Pancreas (tissue), 10 donors: Measurements from ENCODE around the gene DHH. TPM values are rescaled to one million over a fixed set of nuclear protein-coding genes. Genes with fewer than 3 reads are reported as not detected.
A peak's percentile ranks its signal among the peaks of the same experiment; 100 is the strongest.

ENCODE experiments used
- ATAC-seq, 4 donors: fragments of 200-7000 bp; cut with Tn5 transposase; one replicate each; pipeline versions ENCODE4 v1.8.0 to v1.9.1; 2020; ENCODE audit warnings: mild to moderate bottlenecking in 4 of 4, moderate library complexity in 4 of 4
- DNase-seq, 6 donors: peaks; one replicate each; pipeline ENCODE4 v3.0.0-alpha.2; 2020
- FAIRE-seq: peaks from 2 replicates; lab custom pipeline; 2012; peaks lifted over from hg19 to GRCh38; lab: Jason Lieb, UNC
- H3K27ac ChIP-seq, 4 donors: fragments of 200-600 bp; sonication (generic); 1 replicate in 3 of 4; 2 replicates in 1 of 4; pipeline versions ENCODE4 v1.5.0 to v1.8.0; 2020
- H3K27me3 ChIP-seq, 4 donors: fragments of 200-600 bp; one replicate each; pipeline ENCODE4 v1.8.0; 2021
- H3K36me3 ChIP-seq, 3 donors: fragments of 200-600 bp; sonication (generic) in 1 of 3; one replicate each; pipeline versions ENCODE4 v1.5.0 to v1.8.0; 2020 to 2021
- H3K4me1 ChIP-seq, 3 donors: fragments of 200-600 bp; one replicate each; pipeline ENCODE4 v1.8.0; 2021
- H3K4me3 ChIP-seq, 4 donors: fragments of 200-600 bp; sonication (generic) in 2 of 4; one replicate each; pipeline versions ENCODE4 v1.5.0 to v1.8.0; 2020 to 2021
- H3K9me3 ChIP-seq, 4 donors: fragments of 200-600 bp; one replicate each; pipeline ENCODE4 v1.8.0; 2021
- CTCF ChIP-seq, 4 donors: fragments of 200-600 bp; sonication (generic) in 3 of 4; IDR thresholded peaks; one replicate each; pipeline versions ENCODE4 v1.5.0 to v1.8.0; 2021; ENCODE audit warnings: antibody characterized with exemption in 4 of 4
- WGBS, 2 donors: extraction: QIAGEN DNeasy Blood & Tissue Kit; methylation state at CpG; one replicate each; pipeline ENCODE4 v1.1.7; 2013; 5-methylcytosine and 5-hydroxymethylcytosine counted together
- intact Hi-C, 3 donors: fragments of 100-400 bp; cut with DNase I; formaldehyde crosslinking; loops; one replicate each; pipeline versions ENCODE4 v1.11.1 to v1.14.2; 2022
- polyA plus RNA-seq, 2 donors: library from polyadenylated mRNA; stranded (reverse); fragments of 200-250 nt; gene quantifications; one replicate each; pipeline ENCODE4 v1.2.3, GENCODE V29; 2013
- total RNA-seq, 6 donors: library from RNA; stranded (reverse); fragmentation: NEBNext Ultra II Directional in 4 of 6; extraction: Animal tissue kit (Norgen Biotek cat#: 25700) in 4 of 6; gene quantifications; one replicate each; pipeline versions ENCODE4 v1.2.1 to v1.2.4, GENCODE V29; 2021 to 2023
- donor health status: healthy with polysubstance abuse.
- donor health status: DM: no; HTN: no; CAD: no; lungs with moderate emphysema.
- donor health status: DM: no; HTN: no; CAD: no.
- donor health status: control.
- donor health status: control.
- donor health status: Bipolar disorder and iron deficiency.
- donor health status: DM: yes; HTN: yes; CAD: no.
- donor health status: DM: no; HTN: no; CAD: no.
- donor health status: DM: no; HTN: no; CAD: no.
- donor health status: DM: yes; HTN: yes; CAD: no.

Gene DHH
- total and polyA plus RNA-seq, 8 donors: 0.03 to 0.53 (median 0.14) TPM; not detected in 1

- intact Hi-C loops: loop anchor here in 1 of 3 donors (10.0 kb wide), 1 partner anchor 114 kb away; no protein-coding TSS in a partner anchor
- peak in 3 of 4 donors; percentile 14 to 35 (median 29) for TF ChIP-seq CTCF (IDR thresholded peaks at IDR 0.05)
- Histone ChIP-seq H3K9me3 (no peaks in the 10 kb centered on the region), H3K4me1 (no peaks in the 10 kb centered on the region), H3K27ac (no peak overlapping the region), H3K27me3 (no peaks in the 10 kb centered on the region), H3K36me3 (no peaks in the 10 kb centered on the region), H3K4me3 (no peak overlapping the region)
- ATAC-seq: peak; percentile 71 to 93 (median 90)
- peak in 2 of 6 donors; percentile 24 to 36 for DNase-seq
- WGBS, 2 donors: 16 to 25% methylated on average over 6 of the region's 6 CpGs
- FAIRE-seq: no peak
These were observed 26.6 kb upstream of the DHH start for GRCh38 chr12:49121047-49121696.

GRCh38 chr12:49111206-49111605 is 16.6 kb upstream of the DHH start:
- no peaks in the 10 kb centered on the region for H3K9me3 ChIP-seq
- TF ChIP-seq CTCF (IDR thresholded peaks at IDR 0.05): no peak
- no peaks in the 10 kb centered on the region for H3K27me3 ChIP-seq
- H3K36me3 ChIP-seq: no peaks in the 10 kb centered on the region
- H3K4me1 ChIP-seq: peaks cover 8 to 16% (median 11%) of the 10 kb centered on the region in 3 donors
- peak overlapping the region; percentile 83 to 96 (median 90) for H3K27ac ChIP-seq
- ATAC-seq (no peak), DNase-seq (no peak), FAIRE-seq (no peak)
- peak overlapping the region in 3 of 4 donors; percentile 84 to 95 (median 88) for H3K4me3 ChIP-seq
- intact Hi-C loops: no loop called here
- 34 to 36% methylated on average over 6 of the region's 6 CpGs for WGBS, 2 donors

- Histone ChIP-seq H3K36me3 (no peaks in the 10 kb centered on the region), H3K9me3 (no peaks in the 10 kb centered on the region), H3K4me1 (peaks cover 8 to 16% (median 11%) of the 10 kb centered on the region in 3 donors), H3K27me3 (no peaks in the 10 kb centered on the region), H3K27ac (peak within 1 kb of the TSS; percentile 83 to 96 (median 90)), H3K4me3 (peak within 1 kb of the TSS; percentile 82 to 95 (median 86))
- 0% methylated on average over 43 of the region's 43 CpGs for WGBS, 2 donors
- intact Hi-C loops: no loop called here
- ATAC-seq (peak; percentile 96 to 98 (median 97)), DNase-seq (peak; percentile 88 to 96 (median 94)), FAIRE-seq (peak; percentile 97)
- peak; percentile 13 to 46 (median 29) for TF ChIP-seq CTCF (IDR thresholded peaks at IDR 0.05)
These were observed 16.0 kb upstream of the DHH start, which contains the start of gene LMBR1L for GRCh38 chr12:49110464-49111155. Gene LMBR1L (minus strand): TSS chr12:49110847. CDS start chr12:49110555, 292 bp downstream.

- peaks cover 8 to 16% (median 11%) of the 10 kb centered on the region in 3 donors for H3K4me1 ChIP-seq
- no peaks in the 10 kb centered on the region for H3K36me3 ChIP-seq
- no peak for FAIRE-seq
- peak overlapping the region; percentile 82 to 95 (median 86) for H3K4me3 ChIP-seq
- peak overlapping the region; percentile 83 to 96 (median 90) for H3K27ac ChIP-seq
- peak; percentile 24 to 49 (median 32) for ATAC-seq
- H3K27me3 ChIP-seq: no peaks in the 10 kb centered on the region
- intact Hi-C loops: no loop called here
- no peaks in the 10 kb centered on the region for H3K9me3 ChIP-seq
- WGBS, 2 donors: 5 to 7% methylated on average over 31 to 33 of the region's 33 CpGs
- TF ChIP-seq CTCF (IDR thresholded peaks at IDR 0.05): no peak
- DNase-seq: no peak
These were observed 15.3 kb upstream of the DHH start for GRCh38 chr12:49109641-49110463.
